ENCODE data around the gene MRPL23.

Gene MRPL23

GRCh38 chr11:1998290-1998689, 51.2 kb downstream of the MRPL23 start:
- Mint-ChIP-seq H3K4me3 (no peak overlapping the region), H3K27me3 (ENCODE audit: low read depth) (no peaks in the 10 kb centered on the region)

GRCh38 chr11:1998861-1999260, 51.7 kb downstream of the MRPL23 start:
- no peak for TF ChIP-seq CTCF (IDR thresholded peaks at IDR 0.05; ENCODE audit: unreplicated experiment in 3 of 3)
- Mint-ChIP-seq H3K4me1 (no peaks in the 10 kb centered on the region), H3K27ac (no peak overlapping the region), H3K4me3 (no peak overlapping the region), H3K27me3 (ENCODE audit: low read depth) (no peaks in the 10 kb centered on the region), H3K9me3 (no peaks in the 10 kb centered on the region), H3K36me3 (ENCODE audit: low read depth) (no peaks in the 10 kb centered on the region)

More at GRCh38 chr11:1998290-1998689, 51.2 kb downstream of the MRPL23 start:
- Mint-ChIP-seq H3K36me3 (ENCODE audit: low read depth) (no peaks in the 10 kb centered on the region), H3K9me3 (no peaks in the 10 kb centered on the region), H3K4me1 (no peaks in the 10 kb centered on the region), H3K27ac (no peak overlapping the region)
- TF ChIP-seq CTCF (IDR thresholded peaks at IDR 0.05; ENCODE audit: unreplicated experiment in 3 of 3): no peak

- TF ChIP-seq CTCF (IDR thresholded peaks at IDR 0.05; ENCODE audit: unreplicated experiment in 3 of 3): no peak
- H3K4me3 Mint-ChIP-seq: no peak overlapping the region
- H3K36me3 Mint-ChIP-seq (ENCODE audit: low read depth): no peaks in the 10 kb centered on the region
These were observed 55.1 kb downstream of the MRPL23 start for GRCh38 chr11:2002042-2002776.

GRCh38 chr11:2002807-2003206, 55.7 kb downstream of the MRPL23 start:
- Mint-ChIP-seq H3K4me1 (no peaks in the 10 kb centered on the region), H3K4me3 (no peak overlapping the region), H3K27ac (no peak overlapping the region), H3K27me3 (ENCODE audit: low read depth) (no peaks in the 10 kb centered on the region), H3K9me3 (no peaks in the 10 kb centered on the region), H3K36me3 (ENCODE audit: low read depth) (no peaks in the 10 kb centered on the region)
- TF ChIP-seq CTCF (IDR thresholded peaks at IDR 0.05; ENCODE audit: unreplicated experiment in 3 of 3): no peak

More at GRCh38 chr11:2002042-2002776, 55.1 kb downstream of the MRPL23 start:
- no peak overlapping the region for H3K27ac Mint-ChIP-seq
- H3K27me3 Mint-ChIP-seq (ENCODE audit: low read depth): no peaks in the 10 kb centered on the region
- no peaks in the 10 kb centered on the region for H3K9me3 Mint-ChIP-seq
- H3K4me1 Mint-ChIP-seq: no peaks in the 10 kb centered on the region

GRCh38 chr11:2004466-2004865, 57.3 kb downstream of the MRPL23 start:
- H3K27ac Mint-ChIP-seq: no peak overlapping the region
- no peaks in the 10 kb centered on the region for H3K27me3 Mint-ChIP-seq (ENCODE audit: low read depth)
- H3K4me3 Mint-ChIP-seq: no peak overlapping the region
- TF ChIP-seq CTCF (IDR thresholded peaks at IDR 0.05; ENCODE audit: unreplicated experiment in 3 of 3): no peak
- no peaks in the 10 kb centered on the region for H3K4me1 Mint-ChIP-seq
- H3K36me3 Mint-ChIP-seq (ENCODE audit: low read depth): no peaks in the 10 kb centered on the region
- H3K9me3 Mint-ChIP-seq: no peaks in the 10 kb centered on the region
